ENCODE data around the gene CD74.
A peak's percentile ranks its signal among the peaks of the same experiment; 100 is the strongest.

Gene CD74

GRCh38 chr5:150409638-150410523 is 2.8 kb downstream of the CD74 start:
- peak; percentile 10 to 39 (median 26) for DNase-seq

- DNase-seq, result no peak
Observed at GRCh38 chr5:150408231-150408943, 4.3 kb downstream of the CD74 start.

- DNase-seq, result no peak
Observed at GRCh38 chr5:150407096-150407720, 5.5 kb downstream of the CD74 start.

GRCh38 chr5:150406723-150407095 is 6.0 kb downstream of the CD74 start:
- no peak for DNase-seq

GRCh38 chr5:150406103-150406722 is 6.5 kb downstream of the CD74 start:
- DNase-seq, result no peak

GRCh38 chr5:150404941-150405816 is 7.5 kb downstream of the CD74 start:
- DNase-seq, result no peak

- no peak for DNase-seq
Observed at GRCh38 chr5:150404535-150404934, 8.2 kb downstream of the CD74 start.

GRCh38 chr5:150404121-150404520 is 8.6 kb downstream of the CD74 start:
- DNase-seq, result no peak

GRCh38 chr5:150402901-150403342 is 9.8 kb downstream of the CD74 start:
- DNase-seq, result no peak

- no peak for DNase-seq
Observed at GRCh38 chr5:150402229-150402773, 10.4 kb downstream of the CD74 start.

- DNase-seq, result no peak
Observed at GRCh38 chr5:150401376-150402228, 11.1 kb downstream of the CD74 start.

GRCh38 chr5:150401076-150401375 is 11.7 kb downstream of the CD74 start:
- DNase-seq, result no peak

GRCh38 chr5:150400316-150401075 is 12.2 kb downstream of the CD74 start:
- no peak for DNase-seq

GRCh38 chr5:150399524-150400211 is 13.0 kb downstream of the CD74 start:
- no peak for DNase-seq

- peak in 1 of 6 experiments; percentile 18 for DNase-seq
Observed at GRCh38 chr5:150398722-150399523, 13.8 kb downstream of the CD74 start.

GRCh38 chr5:150397782-150398721 is 14.7 kb downstream of the CD74 start:
- no peak for DNase-seq

- no peak for DNase-seq
Observed at GRCh38 chr5:150397146-150397781, 15.4 kb downstream of the CD74 start.
